ENCODE measurements around the gene ALKBH6.

The ALKBH6 gene

GRCh38 chr19:35960432-35960972 lies 53.5 kb downstream of the ALKBH6 start:
- DNase-seq (ENCODE audit: low read depth in 2 of 3, low spot score in 1 of 3): no peak

- no peak for DNase-seq (ENCODE audit: low read depth in 2 of 3, low spot score in 1 of 3)
These were observed 54.1 kb downstream of the ALKBH6 start for GRCh38 chr19:35959968-35960320.

All from stimulated activated CD4-positive, alpha-beta T cell treated with anti-CD3 and anti-CD28 coated beads, Interleukin-12 subunit alpha, Interleukin-12 subunit beta, amount 100 ng/mL, for 48 hours (primary cell).